COLO829 (cell line): ENCODE data around the gene GRHPR.
"Not testable (repeated sequence)": the region's sequence is repeated elsewhere in the genome, so short reads cannot be mapped to it uniquely, and the experiment has no call there.

ENCODE experiments used
- DNase-seq: peaks from one replicate; pipeline ENCODE4 v3.0.0; 2012; ENCODE audit warnings: low spot score

GRHPR gene

DNA sequence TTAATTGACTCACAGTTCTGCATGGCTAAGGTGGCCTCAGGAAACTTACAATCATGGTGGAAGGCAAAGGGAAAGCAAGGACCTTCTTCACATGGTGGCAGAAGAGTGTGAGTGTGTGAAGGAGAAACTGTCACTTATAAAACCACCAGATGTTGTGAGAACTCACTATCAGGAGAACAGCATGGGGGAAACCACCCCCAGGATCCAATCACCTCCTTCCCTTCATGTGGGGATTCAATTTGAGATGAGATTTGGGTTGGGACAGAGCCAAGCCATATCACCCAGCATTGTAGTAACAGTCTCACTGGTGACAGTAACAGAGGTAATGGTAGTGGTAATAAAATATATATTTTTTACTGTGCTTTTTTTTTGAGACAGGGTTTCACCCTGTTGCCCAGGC is 24.6 kb downstream of the GRHPR start:
- DNase-seq = no peak

DNA sequence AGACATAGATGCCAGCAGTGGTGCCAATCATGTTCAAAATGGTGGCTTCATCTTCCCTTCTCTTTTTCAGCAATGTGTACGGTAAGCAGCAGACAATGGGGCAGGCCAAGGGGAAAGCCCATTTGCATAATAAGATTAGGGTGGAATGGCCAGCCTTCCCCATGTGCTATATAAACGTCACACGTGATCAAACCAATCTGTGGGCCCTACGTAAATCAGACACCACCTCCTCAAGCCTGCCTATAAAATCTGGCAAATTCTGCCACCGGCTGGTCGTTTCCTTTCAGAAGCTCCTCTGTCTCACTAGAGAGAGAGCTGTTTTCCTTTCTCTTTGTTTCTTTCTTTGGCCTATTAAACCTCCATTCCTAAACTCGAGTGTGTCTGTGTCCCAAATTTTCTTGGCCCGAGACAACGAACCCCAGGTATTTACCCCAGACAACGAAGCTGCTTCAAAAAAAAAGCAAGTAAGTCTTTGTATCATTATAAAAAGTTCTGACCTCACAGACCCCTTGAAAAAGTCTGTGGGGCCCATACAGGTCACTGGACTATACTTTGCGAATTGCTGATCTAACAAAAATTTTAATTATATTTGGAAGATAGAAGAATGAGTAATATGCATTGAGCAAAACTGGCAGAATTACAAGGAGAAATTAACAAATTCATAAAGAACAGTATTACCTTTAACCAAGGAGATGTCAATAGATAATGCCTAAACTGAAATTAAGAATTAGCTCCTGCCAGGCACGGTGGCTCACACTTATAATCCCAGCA is 27.6 kb downstream of the GRHPR start:
- DNase-seq = no peak

DNA sequence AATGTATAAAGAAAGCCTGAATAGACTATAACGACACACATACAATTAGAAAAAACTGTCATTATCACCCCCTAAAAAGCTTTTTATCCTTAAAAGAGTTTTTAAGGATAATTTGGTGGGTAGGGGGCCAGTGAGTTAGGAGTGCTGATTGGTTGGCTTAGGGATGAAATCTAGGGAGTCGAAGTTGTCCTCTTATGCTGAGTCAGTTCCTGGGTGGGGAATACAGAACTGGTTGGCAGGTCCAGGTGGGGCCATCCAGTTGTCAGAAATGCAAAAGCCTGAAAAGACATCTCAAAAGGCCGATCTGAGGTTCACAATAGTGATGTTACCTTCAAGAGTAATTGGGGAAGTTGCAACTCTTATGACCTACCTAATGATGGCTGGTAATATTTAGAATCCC is 29.1 kb downstream of the GRHPR start:
- no peak for DNase-seq

DNA sequence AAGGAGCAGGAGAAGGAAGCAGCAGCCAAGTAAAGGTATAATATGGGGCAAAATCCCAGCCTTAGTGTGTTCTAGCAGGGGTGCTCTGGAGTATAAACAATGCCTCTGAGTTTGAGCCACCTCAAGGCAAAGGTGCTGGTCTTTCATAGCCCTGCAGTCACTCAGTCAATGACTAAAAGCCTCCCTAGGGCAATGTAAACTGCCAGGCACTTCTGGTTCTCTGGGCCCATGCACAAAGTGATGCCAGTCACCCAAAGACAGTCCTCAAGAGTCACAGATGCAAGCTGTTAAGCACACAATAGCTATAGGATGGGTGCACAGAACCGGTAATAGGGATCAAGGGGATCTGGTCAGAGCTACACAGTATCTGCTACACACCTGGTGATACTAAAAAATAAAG is 30.1 kb downstream of the GRHPR start:
- DNase-seq = no peak

DNA sequence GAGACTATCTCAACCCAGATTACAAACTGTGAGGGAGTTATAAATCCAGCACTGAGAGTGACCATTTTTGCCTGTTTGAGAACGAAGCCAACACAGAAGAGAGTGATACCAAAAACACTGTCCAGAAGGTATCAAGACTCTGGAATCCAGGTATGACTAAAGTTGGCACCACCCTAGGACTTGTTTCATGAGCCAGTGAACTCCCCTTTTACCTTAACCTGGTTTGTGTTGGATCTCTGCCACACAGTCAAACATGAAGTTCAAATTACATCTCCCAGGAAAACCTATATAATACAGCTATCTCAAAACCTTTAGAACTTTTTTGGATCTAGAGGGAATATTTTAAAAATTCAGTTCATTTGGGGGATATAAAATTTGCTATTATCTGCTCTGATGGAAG is 31.3 kb downstream of the GRHPR start:
- DNase-seq = no peak

GRCh38 chr9:37454238-37454637 is 31.7 kb downstream of the GRHPR start:
- DNase-seq = no peak

DNA sequence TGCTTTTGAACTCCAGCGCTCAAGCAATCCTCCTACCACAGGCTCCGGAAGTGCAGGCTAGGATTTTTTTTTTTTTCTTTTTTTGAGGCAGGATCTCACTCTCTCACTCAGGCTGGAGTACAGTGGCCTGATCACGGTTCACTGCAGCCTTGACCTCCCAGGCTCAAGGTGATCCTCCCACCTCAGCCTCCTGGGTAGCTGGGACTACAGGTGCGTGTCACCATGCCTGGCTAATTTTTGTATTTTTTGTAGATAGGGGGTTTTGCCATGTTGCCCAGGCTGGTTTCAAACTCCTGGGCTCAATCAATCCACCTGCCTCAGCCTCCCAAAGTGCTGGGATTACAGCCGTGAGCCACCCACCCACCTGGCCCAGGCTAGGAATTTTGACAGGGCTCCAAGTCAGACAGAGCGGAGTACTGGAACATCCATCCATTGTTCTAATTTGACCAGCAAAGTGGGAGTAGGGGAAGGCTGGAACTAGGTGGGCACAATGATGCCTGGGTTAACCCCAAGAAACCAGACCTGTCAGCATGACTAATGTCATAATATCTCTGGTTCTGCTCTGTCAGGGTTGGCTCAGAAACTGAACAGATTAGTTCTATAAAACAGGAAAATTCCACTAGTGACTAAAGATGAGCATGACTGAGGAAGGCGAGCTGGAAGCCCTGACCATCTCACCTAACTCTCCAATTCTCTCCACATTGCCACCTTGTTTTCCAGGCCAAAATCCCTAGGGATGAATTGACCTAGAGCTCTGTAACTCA is 33.6 kb downstream of the GRHPR start:
- DNase-seq = no peak

DNA sequence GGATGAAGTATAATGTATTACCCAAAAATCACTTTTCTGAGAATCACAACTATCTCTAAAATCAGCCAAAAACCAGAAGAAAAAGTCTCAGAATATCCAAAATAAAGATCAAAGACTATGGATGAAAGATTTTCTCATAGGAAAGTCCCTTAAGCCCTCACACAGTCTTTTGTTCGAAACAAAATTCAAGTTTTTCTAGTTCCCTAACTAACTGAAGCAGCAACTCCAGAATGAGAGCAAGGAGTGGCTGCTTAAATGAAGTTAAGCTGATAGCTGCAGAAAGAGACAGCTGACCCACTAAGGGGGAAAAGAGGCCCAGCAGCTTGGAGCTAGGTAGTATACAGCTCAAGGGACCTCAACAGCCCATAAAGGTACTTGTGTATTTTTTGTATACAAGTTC is 34.3 kb downstream of the GRHPR start:
- no peak for DNase-seq

DNA sequence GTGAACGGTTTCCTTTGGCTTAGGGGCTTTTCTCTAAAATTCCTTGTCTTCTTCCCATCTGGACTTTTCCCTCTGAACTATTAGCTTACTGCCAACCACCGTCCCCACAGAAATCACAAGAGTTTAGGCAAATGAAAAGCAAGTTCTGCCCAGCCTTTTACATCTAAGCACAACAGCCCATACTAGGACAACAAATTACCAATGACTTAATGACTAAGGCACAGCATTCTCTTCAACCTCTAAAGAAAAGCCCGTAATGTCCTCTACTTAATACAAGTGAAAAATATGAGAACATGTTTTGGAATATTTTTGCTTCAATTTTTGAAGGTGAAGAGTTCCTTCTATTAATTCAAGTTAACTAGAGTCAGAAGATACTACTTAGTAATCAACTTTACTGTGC is 41.5 kb downstream of the GRHPR start:
- no peak for DNase-seq

- peak; percentile 54 for DNase-seq
Observed at GRCh38 chr9:37464426-37465248, 42.1 kb downstream of the GRHPR start.

- DNase-seq = peak; percentile 99
Observed at GRCh38 chr9:37465249-37466036, 42.9 kb downstream of the GRHPR start, which contains the start of gene ZBTB5. ZBTB5 (minus strand) TSS chr9:37465450; CDS start chr9:37442551, 22,899 bp downstream.

- DNase-seq = peak; percentile 68
Observed at GRCh38 chr9:37466037-37466709, 43.7 kb downstream of the GRHPR start.

- DNase-seq = not testable (repeated sequence)
Observed at GRCh38 chr9:37467530-37467929, 45.0 kb downstream of the GRHPR start.

DNA sequence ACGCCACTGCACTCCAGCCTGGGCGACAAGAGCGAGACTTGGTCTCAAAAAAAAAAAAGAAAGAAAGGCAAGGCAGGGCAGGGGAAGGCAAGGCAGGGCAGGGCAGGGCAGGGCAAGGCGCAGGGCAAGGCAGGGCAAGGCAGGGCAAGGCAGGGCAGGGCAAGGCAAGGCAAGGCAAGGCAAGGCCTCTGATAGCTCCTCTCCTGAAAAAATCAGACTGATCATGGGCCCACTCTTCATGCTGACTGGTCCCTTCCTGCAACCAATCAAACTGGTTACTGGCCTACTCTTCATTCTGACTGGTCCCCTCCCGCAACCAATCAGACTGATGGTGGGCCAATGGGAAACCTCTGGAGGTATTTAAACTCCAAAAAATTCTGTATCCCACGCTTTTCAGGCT is 46.1 kb downstream of the GRHPR start:
- DNase-seq = no peak

GRCh38 chr9:37471942-37472684 is 49.6 kb downstream of the GRHPR start:
- DNase-seq = peak; percentile 86

DNA sequence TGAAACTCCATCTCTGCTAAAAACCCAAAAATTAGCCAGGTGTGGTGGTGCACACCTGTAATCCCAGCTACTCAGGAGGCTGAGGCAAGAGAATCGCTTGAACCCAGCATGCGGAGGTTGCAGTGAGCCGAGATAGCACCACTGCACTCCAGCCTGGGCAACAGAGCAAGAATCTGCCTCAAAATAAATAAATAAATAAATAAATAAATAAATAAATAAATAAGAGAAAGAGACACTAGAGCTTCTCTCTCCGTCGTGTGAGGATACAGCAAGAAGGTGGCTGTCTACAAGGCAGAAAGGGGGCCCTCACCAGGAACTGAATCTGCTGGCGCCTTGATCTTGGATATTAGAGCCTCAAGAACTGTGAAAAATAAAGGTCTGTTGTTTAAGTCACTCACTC is 51.5 kb downstream of the GRHPR start:
- DNase-seq = not testable (repeated sequence)

DNA sequence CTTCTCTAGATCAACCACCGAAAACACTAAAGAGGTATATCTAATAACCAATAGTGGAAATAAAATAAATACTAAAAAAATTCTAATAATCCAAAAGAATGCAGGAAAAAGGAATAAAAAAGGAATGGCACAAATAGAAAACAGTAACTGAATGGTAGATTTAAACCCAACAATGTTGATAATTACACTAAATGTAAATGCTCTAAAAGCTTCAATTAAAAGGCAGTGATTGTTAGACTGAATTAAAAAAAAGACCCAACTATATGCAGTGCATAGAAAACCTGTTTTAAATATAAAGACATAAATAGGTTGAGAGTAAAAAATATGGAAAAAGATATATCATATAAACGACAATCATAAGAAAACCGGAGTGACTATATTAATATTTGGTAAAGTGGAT is 51.9 kb downstream of the GRHPR start:
- DNase-seq = no peak

DNA sequence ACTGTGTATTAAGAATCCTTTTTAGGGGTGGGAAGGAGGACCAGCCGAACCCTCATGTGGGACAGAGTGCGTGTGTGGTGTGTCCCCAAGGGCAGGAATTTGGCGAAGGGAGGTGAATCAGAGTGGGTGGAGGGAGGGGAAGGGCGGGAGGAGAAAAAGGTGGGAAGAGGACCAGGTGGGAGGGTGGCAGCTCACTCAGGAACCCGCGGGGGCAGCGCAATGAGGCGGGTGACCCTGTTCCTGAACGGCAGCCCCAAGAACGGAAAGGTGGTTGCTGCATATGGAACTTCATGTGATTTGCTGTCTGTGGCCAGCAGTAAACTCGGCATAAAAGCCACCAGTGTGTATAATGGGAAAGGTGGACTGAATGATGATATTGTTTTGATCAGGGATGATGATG is 54.4 kb downstream of the GRHPR start:
- no peak for DNase-seq

- DNase-seq = not testable (repeated sequence)
Observed at GRCh38 chr9:37477443-37477842, 54.9 kb downstream of the GRHPR start.

DNA sequence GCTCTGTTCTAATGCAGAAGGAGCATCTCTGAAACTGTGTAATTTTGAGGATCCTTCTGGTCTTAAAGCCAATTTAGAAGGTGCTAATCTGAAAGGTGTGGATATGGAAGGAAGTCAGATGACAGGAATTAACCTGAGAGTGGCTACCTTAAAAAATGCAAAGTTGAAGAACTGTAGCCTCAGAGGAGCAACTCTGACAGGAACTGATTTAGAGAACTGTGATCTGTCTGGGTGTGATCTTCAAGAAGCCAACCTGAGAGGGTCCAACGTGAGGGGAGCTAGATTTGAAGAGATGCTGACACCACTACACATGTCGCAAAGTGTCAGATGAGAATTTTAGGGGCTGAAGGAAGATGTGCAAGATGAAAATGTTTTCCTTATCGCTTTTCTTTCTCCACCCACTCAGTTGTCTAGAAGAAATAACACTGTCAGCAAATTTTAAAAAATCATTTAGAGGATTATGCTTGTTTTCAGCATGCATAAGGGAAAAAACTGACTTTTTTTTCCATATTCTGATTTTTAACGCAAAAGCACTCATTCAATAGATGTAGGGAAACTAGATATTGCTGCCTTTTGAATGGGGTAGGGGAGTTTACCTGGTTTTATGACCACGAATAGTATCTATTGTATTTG is 55.6 kb downstream of the GRHPR start:
- not testable (repeated sequence) for DNase-seq
